Brain microvascular endothelial cell (primary cell): ENCODE data around the gene MAP2K6.

ENCODE experiments used
- DNase-seq: peaks from one replicate; pipeline ENCODE4 v3.0.0-alpha.2; 2020
- H3K27ac ChIP-seq: fragments of 250-450 bp; sonication (Bioruptor Pico); 2 replicates; pipeline ENCODE4 v1.5.1; 2020; ENCODE audit warnings: mild to moderate bottlenecking, moderate library complexity
- H3K27me3 ChIP-seq: fragments of 250-450 bp; sonication (Bioruptor Pico); replicated peaks from 2 replicates; pipeline ENCODE4 v1.5.1; 2020; ENCODE audit warnings: mild to moderate bottlenecking
- H3K36me3 ChIP-seq: fragments of 250-450 bp; sonication (Bioruptor Pico); replicated peaks from 2 replicates; pipeline ENCODE4 v1.5.1; 2020; ENCODE audit warnings: mild to moderate bottlenecking
- H3K4me3 ChIP-seq: 2 replicates; pipeline ENCODE4 v1.5.1; 2011; ENCODE audit warnings: low read depth, mild to moderate bottlenecking, control low read depth, low read length, moderate library complexity
- CTCF ChIP-seq: IDR thresholded peaks from 2 replicates; pipeline ENCODE4 v1.5.1; 2011; ENCODE audit warnings: low read depth, mild to moderate bottlenecking, moderate library complexity, low read length, control low read depth, inconsistent platforms; ENCODE audit errors: missing control alignments
- in situ Hi-C: cut with HindIII; loops from 2 replicates; pipeline ENCODE4 v1.10.0; 2017; ENCODE audit warnings: low sequenced_read_pairs, low pct_ligation_motif_present

Gene MAP2K6

GRCh38 chr17:69435971-69436696, 21.6 kb downstream of the MAP2K6 start:
- Histone ChIP-seq H3K36me3 (no peaks in the 10 kb centered on the region), H3K27me3 (no peaks in the 10 kb centered on the region), H3K4me3 (no peak overlapping the region), H3K27ac (no peak overlapping the region)
- in situ Hi-C loops, result no loop called here
- no peak for TF ChIP-seq CTCF
- no peak for DNase-seq

GRCh38 chr17:69437475-69437874, 23.0 kb downstream of the MAP2K6 start:
- Histone ChIP-seq H3K4me3 (no peak overlapping the region), H3K36me3 (no peaks in the 10 kb centered on the region), H3K27ac (no peak overlapping the region), H3K27me3 (no peaks in the 10 kb centered on the region)
- TF ChIP-seq CTCF, result no peak
- in situ Hi-C loops, result no loop called here
- no peak for DNase-seq

GRCh38 chr17:69438776-69439175, 24.3 kb downstream of the MAP2K6 start:
- TF ChIP-seq CTCF, result no peak
- Histone ChIP-seq H3K36me3 (no peaks in the 10 kb centered on the region), H3K4me3 (no peak overlapping the region), H3K27me3 (no peaks in the 10 kb centered on the region), H3K27ac (no peak overlapping the region)
- in situ Hi-C loops, result no loop called here
- DNase-seq, result no peak

GRCh38 chr17:69441179-69441578, 26.7 kb downstream of the MAP2K6 start:
- TF ChIP-seq CTCF, result no peak
- Histone ChIP-seq H3K27me3 (no peaks in the 10 kb centered on the region), H3K36me3 (no peaks in the 10 kb centered on the region), H3K4me3 (no peak overlapping the region), H3K27ac (no peak overlapping the region)
- in situ Hi-C loops, result no loop called here
- no peak for DNase-seq

DNA sequence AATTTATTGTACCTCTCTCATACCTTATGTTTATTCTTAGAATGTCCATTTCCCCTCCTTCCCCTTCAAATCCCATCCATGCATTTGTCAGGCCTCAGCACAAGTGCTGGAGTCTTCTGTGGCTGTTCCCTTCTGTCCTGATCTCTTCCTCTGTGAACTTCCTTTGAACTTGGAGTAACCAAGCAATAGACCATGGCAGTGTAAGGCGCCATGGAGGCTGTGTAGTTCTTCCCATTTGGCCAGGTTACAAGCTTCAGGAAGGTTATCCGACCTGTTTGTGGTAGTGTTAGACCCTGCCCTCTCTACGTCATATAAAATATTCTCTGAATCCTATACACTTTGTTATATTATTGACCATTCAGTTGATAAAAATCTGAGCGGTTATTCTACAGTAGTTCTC, 28.6 kb downstream of the MAP2K6 start:
- DNase-seq, result no peak
- in situ Hi-C loops, result no loop called here

More for the DNA sequence above, 28.6 kb downstream of the MAP2K6 start:
- H3K27me3 ChIP-seq, result no peaks in the 10 kb centered on the region
- no peak overlapping the region for H3K27ac ChIP-seq
- no peaks in the 10 kb centered on the region for H3K36me3 ChIP-seq
- no peak overlapping the region for H3K4me3 ChIP-seq
- TF ChIP-seq CTCF, result no peak
